DLD1 (cell line): ENCODE results near the gene GALNT18.

Experiments
- in situ Hi-C: cut with HindIII; loops from 2 replicates; pipeline ENCODE4 v1.10.0; 2017; ENCODE audit warnings: low sequenced_read_pairs

GALNT18 gene

DNA sequence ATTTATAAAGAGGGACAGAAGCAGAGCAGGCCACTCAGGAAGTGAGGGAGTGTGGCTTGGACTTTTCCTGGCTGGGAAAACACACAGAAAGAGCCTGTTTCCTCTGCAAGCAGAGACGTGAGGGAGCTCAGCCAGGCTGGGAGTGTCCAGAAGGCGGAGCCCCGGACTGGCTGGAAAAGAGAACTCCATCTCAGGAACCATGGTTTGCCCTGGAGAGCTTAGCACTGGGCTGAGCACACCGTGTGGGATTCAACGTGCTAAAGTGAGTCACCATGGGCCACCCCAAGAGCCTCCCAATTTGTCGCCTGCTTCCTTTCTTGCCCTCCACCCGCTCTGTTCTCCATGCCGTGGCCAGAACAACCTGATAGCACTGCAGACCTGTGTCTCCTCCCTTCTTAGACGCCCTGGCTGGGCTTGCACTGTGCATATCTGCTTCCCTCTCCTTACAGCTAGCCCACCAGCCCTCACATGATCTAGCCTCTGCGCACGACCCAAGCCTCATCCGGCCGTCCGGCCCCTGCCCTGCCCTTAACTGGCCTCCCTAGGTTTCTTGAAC is 51.8 kb downstream of the GALNT18 start:
- in situ Hi-C loops: loop anchor here (5.0 kb wide), 1 partner anchor 48 kb away; no protein-coding TSS in a partner anchor

DNA sequence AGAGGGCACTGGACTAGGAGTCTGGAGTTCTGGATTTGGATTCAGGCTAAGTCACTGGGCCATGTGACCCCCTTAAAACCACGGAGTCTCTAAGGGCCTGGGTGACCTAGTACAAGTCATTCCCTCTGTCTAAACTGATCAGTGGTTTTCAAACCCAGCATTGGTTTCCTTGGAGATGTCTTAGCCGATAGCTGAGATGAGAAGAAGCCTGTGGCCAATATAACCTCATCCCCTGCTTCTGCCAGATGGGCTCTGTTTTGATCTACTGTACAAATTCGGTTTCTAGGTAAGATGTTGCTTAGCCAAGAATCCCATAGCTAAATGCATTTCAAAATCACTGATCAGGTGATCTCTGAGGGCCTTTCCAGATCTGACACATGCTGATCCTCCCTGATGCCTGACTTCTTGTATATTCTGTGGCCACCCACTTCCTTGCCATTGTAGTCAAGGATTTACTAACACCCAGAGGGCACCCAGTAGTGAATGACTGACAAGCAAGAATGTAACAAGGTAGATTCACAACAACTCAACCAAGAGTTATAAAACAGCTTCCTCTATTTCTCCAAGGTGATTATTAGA is 53.1 kb downstream of the GALNT18 start:
- in situ Hi-C loops: no loop called here

DNA sequence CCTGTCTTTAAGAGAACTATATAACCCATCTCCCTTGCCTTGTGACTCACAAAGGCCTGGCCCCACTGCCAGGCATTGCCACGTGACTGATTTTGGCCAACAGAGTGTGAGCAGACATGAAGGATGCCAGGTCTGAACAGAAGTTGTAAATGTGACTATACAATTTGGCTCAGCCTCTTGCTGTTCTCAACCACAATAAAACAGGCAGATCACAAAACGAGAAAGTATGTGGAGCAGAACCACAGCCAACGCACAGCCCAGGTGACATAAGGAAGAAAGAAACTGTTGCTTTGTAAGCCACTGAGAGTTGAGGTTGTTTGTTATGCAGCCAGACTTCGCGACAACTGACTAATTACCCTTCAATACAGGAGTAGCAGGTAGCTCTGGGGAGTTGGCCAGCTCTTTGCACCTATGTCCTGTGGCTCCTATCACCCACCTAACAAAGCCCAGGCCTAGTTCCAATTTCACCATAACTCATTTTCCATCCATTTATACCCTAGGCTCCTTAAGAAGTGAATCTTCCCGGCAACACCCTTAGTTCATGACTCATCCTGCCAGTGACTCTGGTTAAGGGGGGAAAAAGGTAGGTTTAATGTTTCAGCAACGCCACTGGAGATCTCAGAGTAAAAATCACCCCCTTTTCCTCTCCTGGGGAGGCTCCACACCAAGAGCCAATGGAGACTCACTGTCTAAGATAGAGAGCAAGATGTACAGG is 53.7 kb downstream of the GALNT18 start:
- in situ Hi-C loops: no loop called here

DNA sequence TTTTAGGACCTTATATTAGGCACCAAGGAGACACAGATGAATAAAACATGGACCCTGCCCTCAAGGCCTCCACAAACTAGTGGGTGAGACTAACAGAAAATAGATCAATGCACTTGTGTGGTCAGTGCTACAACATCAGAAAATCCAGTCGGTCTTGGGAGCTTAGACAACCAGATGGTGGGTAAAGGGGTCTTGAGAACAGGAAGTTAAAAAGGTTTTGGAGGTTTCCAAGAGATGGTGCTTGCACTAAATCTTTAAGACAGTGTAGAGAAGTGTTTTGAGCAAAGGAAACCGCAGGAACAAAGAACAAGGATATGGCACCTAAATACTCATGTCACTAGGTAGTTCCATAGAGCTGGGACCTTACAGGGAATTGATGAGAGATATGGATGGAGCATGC is 56.2 kb downstream of the GALNT18 start:
- in situ Hi-C loops: no loop called here

DNA sequence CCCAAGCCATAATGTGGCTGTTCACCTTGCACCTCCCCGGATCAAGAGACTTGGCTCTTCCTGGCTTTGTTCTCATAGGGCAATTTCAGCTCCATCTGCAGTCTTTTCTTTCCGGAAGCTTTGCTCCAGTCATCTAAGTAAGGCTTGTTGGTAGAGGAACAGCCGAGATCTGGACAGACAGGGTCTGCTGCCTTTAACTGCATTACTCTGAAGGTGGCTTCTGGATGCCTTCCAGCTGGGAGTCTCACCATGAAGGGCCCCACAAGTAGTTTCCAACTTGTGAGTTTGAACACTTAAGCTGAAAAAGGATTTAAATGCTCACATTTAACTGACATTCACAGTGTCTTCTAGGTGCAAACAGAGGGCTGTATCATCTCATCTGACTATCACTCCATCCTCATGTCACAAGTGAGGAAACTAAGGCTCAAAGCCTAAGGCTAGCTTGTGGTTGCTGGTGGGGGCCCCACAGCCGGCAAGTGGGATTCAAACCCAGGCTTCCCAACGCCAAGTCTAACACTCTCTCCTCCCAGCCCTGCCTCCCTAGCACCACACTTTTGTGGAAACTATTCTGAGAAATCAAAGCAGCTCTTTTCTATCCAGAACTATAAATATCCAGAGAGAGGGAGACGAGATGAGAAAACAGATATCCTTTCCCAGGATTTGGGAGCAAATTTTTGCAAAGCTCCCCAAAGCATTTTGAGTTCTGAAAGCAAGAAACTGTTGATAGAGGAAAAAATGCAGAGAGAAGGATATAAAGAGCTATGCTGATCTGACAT is 58.4 kb downstream of the GALNT18 start:
- in situ Hi-C loops: no loop called here

DNA sequence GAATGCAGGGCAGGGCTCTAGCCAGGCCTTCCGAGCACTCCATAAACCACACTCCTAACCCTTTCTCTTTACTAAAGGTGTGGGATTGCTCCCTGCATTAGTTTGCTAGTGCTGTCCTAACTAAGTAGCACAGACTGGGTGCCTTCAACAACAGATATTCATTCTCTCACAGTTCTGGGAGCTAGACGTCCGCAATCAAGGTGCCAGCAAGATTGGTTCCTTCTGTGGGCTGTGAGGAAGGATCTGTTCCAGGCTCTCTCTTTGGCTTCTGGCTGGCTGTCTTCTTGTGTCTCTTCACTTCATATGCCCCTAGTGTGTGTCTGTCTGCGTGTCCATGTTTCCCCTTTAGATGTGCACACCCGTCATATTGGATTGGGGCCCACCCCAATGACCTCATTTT is 59.8 kb downstream of the GALNT18 start:
- in situ Hi-C loops: no loop called here

DNA sequence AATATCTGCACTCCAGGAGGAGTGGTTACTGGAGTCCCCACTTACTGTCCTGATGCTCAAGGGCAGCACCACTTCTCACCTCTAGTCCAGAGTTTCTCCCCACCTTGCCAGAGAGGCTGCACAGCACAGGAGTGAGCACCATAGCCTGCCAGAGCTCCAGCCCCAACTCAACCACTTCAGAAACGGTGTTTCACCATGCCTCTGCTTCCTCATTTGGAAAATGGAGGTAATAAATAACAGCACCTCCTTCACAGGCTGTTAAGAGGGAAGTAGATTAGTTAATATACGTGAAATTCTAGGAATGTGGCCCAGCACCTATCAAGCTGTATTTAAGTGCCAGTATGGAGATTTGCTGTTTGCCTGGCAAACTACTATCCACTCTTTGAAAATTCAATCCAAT is 63.0 kb downstream of the GALNT18 start:
- in situ Hi-C loops: no loop called here

DNA sequence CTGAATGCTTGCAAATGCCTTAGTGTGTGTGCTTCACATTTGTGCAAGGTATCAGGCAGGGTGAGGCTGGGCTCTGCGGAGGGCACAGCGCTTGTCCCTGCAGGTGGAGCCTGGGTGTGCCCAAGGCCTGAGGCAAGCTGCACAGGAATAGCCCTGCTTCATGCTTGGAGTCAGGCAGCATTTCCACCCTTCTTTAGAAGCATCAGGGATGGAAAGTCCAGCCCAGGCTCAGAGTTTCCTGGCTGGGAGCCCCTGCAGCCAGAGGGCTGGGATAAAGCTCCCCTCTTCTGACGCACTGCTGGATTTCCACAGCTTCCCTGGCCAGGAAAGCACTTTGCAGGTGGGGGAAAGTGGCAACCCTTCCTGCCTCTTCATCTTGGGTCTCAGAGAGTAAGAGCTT is 63.4 kb downstream of the GALNT18 start:
- in situ Hi-C loops: no loop called here

DNA sequence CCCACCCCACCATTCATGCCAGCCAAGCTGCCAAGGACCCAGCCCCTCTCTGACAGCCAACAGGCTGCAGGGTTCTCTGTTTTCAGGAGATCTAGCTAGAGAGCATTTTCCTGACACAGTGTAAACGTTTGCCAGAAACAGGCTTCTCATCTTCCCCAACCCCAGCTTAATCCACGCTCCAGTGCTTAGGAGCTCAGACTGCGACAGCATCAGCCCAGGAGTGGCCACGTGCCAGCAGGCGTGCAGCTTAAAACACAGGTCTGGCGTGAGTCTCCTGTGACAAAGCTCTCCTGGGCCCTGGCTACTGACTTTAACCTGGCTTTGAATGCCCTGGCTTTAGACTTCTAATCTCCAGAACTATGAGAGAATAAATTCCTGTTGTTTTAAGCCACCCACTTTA is 66.6 kb downstream of the GALNT18 start:
- in situ Hi-C loops: no loop called here

DNA sequence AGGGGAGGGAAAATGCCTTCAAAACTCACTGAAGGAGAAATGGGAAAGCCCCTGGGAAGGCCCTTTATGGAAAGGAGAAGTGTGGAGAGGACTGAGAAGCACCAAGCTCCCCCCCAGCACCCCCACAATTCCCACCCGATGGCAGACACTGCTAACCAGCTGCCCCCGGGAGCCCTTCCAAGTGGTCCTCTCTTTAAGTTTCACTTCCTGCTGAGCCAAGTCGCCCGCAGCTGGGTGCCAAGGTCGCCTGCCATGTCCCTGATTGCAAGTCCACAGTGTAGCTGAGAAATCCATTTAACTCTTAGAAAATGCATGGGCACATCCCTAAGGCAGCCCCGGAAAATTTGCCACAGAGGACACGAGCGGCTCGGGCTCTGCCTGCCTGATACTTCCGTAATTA is 68.2 kb downstream of the GALNT18 start:
- in situ Hi-C loops: no loop called here

DNA sequence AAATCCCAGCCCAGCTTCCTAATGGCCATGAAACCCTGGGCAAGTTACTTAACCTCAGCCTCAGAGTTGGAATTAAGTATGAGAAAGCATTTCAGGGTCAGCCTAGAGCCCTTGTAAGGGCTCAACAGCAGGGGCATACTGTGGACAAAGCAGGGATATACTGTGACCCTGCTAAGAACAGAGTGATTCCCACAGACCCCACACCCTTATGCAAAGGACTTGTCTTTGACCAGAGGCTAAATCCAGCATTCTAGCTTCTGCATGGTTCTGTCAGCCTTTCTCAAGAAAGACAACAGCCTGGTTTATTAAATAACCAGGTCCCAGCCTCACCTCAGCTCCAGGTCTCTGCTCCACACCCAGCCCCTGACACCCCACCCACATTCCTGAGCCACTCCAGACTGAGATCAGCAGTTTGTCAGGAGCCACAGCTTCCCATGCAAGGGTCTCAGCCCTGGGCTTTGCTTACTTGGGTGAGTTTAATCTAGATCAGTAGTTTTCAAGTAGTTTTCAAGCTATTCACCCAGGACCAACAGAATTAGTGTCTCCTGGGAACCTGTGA is 69.2 kb downstream of the GALNT18 start:
- in situ Hi-C loops: no loop called here

DNA sequence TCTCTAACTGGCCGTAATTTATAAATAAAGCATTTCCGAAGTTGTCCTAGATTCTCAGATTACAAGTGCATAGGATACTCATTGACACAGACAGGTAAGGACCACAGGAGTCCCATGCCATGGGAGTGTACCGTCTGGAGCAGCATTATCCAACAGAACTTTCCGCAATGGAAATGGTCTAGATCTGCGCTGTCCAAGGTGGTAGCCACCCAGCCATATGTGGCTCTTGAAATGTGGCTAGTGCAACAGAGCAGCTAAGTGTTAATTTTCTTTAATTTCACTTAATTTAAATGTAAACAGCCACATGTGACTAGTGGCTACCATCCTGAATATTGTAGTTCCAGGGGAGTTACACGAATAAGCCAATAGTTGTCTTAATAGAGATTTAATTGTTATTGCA is 71.3 kb downstream of the GALNT18 start:
- in situ Hi-C loops: no loop called here

DNA sequence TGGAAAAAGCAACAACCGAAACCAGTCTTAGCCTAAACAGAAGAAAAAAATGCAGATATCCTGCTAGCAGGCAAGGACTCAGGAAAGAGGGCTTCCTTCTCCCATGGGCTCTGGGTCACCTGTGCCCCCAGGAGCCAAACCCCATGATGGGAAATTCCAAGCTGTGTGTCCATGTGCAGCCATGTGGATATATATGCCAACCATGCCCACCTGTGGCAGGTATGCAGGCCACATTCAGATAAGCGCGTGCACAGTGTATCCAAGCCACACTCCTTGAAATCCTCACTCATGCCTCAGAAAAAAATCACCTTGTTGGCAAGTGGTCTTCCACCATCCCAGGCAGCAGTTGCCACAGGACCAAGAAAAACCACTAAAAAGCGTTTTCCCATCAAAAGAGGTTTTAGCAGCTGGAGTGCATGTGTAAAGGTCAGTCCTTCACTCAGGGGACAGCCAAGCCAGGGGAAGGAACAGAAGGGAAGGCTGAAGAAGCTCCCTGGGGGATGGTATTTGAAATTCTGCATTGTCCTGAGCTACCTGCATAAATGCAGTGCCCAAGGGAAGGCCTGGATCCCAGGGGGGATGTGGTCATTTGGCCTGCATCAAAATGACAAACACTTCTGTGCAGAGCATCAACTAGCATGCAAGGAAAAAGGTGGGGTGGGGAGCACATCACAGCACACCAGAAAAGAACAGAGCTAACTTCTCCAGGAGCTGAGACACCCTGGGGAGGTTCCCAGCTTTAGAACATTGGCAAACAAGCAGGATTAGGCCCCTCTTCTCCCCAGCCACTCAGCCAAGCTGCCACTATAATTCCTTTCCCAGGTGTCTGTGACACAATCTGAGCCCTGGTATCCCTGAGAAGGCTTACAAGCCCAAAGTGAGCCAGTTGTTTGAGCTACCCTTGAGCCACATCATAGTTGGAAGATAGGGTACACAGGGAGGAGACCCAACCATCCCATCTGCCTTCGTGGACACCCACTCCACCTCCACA is 76.2 kb downstream of the GALNT18 start:
- in situ Hi-C loops: no loop called here

DNA sequence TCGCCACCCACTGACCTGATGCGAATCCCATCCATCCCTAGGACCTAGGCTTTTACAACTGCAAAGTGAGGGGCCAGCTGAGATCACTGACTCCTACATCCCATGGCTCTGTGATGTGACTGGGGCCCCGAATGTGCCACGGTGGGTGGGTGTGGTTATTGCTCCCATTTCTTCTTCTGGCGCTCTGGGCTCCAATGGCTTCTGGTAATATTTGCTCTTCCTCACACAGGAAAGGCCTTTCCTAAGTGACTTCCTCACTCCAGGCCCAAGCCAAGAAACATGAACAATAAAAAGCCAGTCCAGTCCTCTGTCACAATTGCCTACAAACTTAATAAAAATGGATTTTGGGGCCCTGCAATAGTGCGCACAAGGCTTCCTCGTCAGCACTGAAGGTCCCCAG is 78.1 kb downstream of the GALNT18 start:
- in situ Hi-C loops: no loop called here

DNA sequence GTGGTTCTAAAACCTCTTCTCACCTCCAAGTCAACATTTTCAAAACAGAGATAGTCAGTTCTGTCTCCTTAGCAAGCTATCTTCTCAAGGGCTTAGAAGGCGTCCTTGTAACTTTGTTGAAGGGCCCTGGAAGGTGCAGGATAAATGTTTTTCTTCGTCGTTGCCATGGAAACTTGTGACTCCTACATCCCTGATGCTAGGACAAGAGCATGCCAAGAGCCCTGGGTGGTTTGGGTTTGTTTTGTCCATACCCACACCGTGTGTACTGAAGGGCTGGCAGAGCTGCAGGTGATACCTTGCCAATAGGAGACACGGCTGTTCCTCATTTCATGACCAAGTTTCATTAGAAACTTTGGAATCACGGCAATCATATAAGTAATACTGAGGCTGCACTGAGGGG is 81.6 kb downstream of the GALNT18 start:
- in situ Hi-C loops: no loop called here

DNA sequence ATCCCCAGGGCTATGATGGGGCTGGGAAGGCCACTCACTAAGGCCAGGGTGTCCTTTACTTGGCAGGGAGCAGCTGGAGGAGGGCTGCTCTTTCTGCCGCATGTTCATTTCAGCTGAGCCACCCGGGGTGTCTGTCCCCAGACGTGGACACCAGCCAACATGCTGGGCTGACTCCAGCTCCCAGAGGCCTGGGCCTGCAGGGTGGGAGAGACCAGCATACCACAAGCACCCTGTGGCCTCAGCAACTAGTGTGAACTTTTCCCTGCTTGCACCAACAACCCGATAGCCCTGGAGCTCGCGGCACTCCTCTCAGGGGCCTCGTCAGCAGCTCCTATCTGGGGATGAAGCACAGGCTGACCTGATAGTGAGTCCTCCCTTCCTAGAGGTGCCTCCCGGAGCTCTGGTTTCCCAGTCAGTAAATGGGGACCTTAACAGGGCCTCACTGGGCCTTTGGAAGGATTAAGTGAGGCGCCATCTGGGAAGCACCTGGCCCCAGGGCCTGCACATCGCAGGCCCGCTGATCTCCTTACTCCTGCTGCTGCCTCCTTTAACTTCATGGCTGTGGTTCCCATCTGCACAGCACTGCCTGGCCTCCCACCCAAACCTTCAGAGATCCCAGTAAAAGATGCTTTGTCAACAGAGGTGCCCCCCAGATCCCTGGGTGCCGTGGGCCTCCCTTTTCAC is 83.4 kb downstream of the GALNT18 start:
- in situ Hi-C loops: no loop called here

DNA sequence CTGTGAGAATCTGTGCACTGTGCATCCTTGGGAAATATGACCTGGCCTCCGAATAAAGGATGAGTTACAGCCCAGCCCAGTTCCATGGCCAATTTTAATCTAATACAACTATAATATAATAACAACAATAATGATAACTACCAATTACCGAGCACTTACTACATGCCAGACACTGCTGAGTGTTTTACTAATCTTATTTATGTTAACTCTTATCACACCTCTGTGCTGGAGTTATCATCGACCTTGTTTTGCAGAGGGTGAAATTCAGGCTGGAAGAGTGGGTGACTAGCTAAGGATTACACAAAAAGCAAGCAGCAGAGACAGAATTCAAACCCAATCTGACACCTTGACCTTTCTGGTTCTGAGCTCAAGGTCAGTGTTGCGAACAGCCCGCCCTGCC is 83.9 kb downstream of the GALNT18 start:
- in situ Hi-C loops: no loop called here

DNA sequence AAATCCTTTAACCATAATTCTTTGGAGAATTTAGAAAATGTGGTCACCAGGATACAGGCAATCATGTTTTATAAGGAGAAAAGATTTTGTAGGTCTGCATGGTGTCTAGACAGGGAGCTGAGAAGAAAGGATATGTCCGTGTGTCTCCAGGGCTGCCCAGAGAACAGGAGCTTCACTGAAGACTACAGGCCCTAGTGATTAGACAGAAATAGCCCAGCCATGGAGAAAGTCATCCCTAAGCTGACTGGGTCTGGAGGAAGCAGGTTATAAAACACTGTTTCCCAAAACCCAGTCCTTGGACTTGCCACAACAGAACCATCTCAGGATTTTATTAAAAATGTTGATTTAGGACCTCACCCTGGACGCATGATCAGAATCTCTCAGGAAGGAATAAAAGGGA is 84.4 kb downstream of the GALNT18 start:
- in situ Hi-C loops: no loop called here

DNA sequence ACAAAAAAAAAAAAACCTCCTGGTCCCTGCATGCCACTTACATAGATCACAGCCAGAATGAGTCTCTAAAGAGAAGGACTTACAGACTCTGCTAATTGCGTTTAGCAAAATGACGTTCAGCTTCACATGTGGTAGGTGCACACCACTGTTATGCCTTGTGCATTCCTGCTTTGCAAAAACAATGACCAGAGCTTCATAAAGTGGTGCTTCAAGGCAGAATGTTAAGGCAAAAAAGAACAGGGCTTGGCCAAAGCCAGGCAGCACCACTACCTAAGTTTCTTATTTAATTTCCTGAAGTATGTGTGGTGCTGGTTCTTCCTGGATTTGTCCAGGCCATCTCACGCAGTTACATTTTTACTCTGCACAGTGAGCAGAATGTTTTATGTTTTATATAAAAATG is 85.2 kb downstream of the GALNT18 start:
- in situ Hi-C loops: no loop called here

DNA sequence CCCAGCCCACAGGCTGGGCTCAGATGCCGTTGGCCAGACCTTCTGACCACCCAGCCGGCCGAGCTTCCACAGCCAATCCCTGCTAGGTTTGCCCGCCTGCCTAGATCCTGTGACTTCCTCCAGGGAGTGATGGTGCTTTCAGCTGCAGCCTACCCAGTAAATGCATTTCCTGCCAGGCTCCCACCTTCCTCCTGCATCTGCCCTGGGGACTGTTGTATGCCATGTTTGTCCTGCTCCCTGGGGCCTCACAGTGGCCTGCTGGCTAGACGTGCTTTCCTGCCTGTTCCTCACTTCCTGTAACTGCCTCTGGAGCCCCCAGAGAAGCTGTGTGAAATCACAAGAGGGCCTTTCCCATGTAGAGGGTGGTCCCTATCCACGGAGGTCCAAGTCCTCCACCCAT is 86.2 kb downstream of the GALNT18 start:
- in situ Hi-C loops: no loop called here
